ENCODE results near the gene YARS1. TPM values are rescaled to one million over a fixed set of nuclear protein-coding genes. Genes with fewer than 3 reads are reported as not detected.

Gene YARS1
- polyA plus RNA-seq, 3 donors = 38.1 to 42.7 (median 39.8) TPM

GRCh38 chr1:32770741-32771548 is 46.2 kb downstream of the YARS1 start:
- no peak overlapping the region for H3K27ac Mint-ChIP-seq

GRCh38 chr1:32770221-32770731 is 46.9 kb downstream of the YARS1 start:
- Histone ChIP-seq H3K9ac (ENCODE audit: insufficient read depth, low read length, poor library complexity, severe bottlenecking) (no peak overlapping the region), H3K9me3 (replicated peaks in 1 of 2; ENCODE audit: control insufficient read depth in 1 of 2, insufficient read depth in 1 of 2, low read length in 2 of 2) (no peaks in the 10 kb centered on the region), H3K4me3 (replicated peaks in 1 of 3; ENCODE audit: low read depth in 2 of 3, low read length in 3 of 3) (no peak overlapping the region), H3K36me3 (replicated peaks in 1 of 2; ENCODE audit: control insufficient read depth in 1 of 2, insufficient read depth in 2 of 2, low read length in 2 of 2) (peaks cover 21 to 34% of the 10 kb centered on the region in 2 donors), H3K4me2 (replicated peaks; ENCODE audit: extremely low read depth, low read length, poor library complexity, severe bottlenecking) (no peak overlapping the region), H2AFZ (ENCODE audit: insufficient read depth, low read depth, low read length, poor library complexity, severe bottlenecking) (no peak overlapping the region), H3K79me2 (ENCODE audit: insufficient read depth, low read length) (no peaks in the 10 kb centered on the region), H3K27me3 (ENCODE audit: control insufficient read depth in 2 of 2, insufficient read depth in 2 of 2, low read length in 2 of 2) (no peaks in the 10 kb centered on the region), H3K27ac (ENCODE audit: low read depth in 1 of 2, low read length in 2 of 2) (no peak overlapping the region), H3K4me1 (ENCODE audit: control insufficient read depth in 1 of 2, insufficient read depth in 2 of 2, low read length in 2 of 2) (no peaks in the 10 kb centered on the region), H4K20me1 (ENCODE audit: insufficient read depth, low read length) (no peaks in the 10 kb centered on the region)
- H3K9me3 Mint-ChIP-seq = no peaks in the 10 kb centered on the region
- H3K27ac Mint-ChIP-seq = no peak overlapping the region
- H3K36me3 Mint-ChIP-seq = peaks cover 16 to 46% of the 10 kb centered on the region in 2 donors
- no peak for TF ChIP-seq CTCF (IDR thresholded peaks at IDR 0.05)
- no peaks in the 10 kb centered on the region for H3K27me3 Mint-ChIP-seq (ENCODE audit: low read depth in 3 of 3)
- WGBS (ENCODE audit: insufficient coverage) = 96% methylated on average over 20 of the region's 25 CpGs
- peaks cover 2% of the 10 kb centered on the region for H3K4me1 Mint-ChIP-seq
- H3K4me3 Mint-ChIP-seq = no peak overlapping the region
- intact Hi-C loops (cut with micrococcal nuclease) = loop anchor here (5.0 kb wide), 2 partner anchors 58 to 253 kb away; no protein-coding TSS in a partner anchor
- no peak for DNase-seq

More at GRCh38 chr1:32770741-32771548, 46.2 kb downstream of the YARS1 start:
- TF ChIP-seq CTCF (IDR thresholded peaks at IDR 0.05) = no peak
- no peaks in the 10 kb centered on the region for H4K20me1 ChIP-seq (ENCODE audit: insufficient read depth, low read length)
- DNase-seq = no peak
- no peaks in the 10 kb centered on the region for H3K9me3 ChIP-seq (replicated peaks in 1 of 2; ENCODE audit: control insufficient read depth in 1 of 2, insufficient read depth in 1 of 2, low read length in 2 of 2)
- no peaks in the 10 kb centered on the region for H3K9me3 Mint-ChIP-seq
- H3K27me3 Mint-ChIP-seq (ENCODE audit: low read depth in 3 of 3) = no peaks in the 10 kb centered on the region
- intact Hi-C loops (cut with micrococcal nuclease) = loop anchor here (5.0 kb wide), 2 partner anchors 59 to 254 kb away; no protein-coding TSS in a partner anchor
- no peak overlapping the region for H3K4me3 ChIP-seq (replicated peaks in 1 of 3; ENCODE audit: low read depth in 2 of 3, low read length in 3 of 3)
- H3K4me3 Mint-ChIP-seq = no peak overlapping the region
- WGBS (ENCODE audit: insufficient coverage) = 89% methylated on average over 18 of the region's 18 CpGs
- H3K36me3 Mint-ChIP-seq = peaks cover 23 to 53% of the 10 kb centered on the region in 2 donors
- H2AFZ ChIP-seq (ENCODE audit: insufficient read depth, low read depth, low read length, poor library complexity, severe bottlenecking) = no peak overlapping the region
- no peak overlapping the region for H3K4me2 ChIP-seq (replicated peaks; ENCODE audit: extremely low read depth, low read length, poor library complexity, severe bottlenecking)
- no peaks in the 10 kb centered on the region for H3K79me2 ChIP-seq (ENCODE audit: insufficient read depth, low read length)
- H3K27ac ChIP-seq (ENCODE audit: low read depth in 1 of 2, low read length in 2 of 2) = no peak overlapping the region
- peaks cover 27 to 41% of the 10 kb centered on the region in 2 donors for H3K36me3 ChIP-seq (replicated peaks in 1 of 2; ENCODE audit: control insufficient read depth in 1 of 2, insufficient read depth in 2 of 2, low read length in 2 of 2)
- H3K4me1 ChIP-seq (ENCODE audit: control insufficient read depth in 1 of 2, insufficient read depth in 2 of 2, low read length in 2 of 2) = no peaks in the 10 kb centered on the region
- H3K4me1 Mint-ChIP-seq = peaks cover 2% of the 10 kb centered on the region
- no peaks in the 10 kb centered on the region for H3K27me3 ChIP-seq (ENCODE audit: control insufficient read depth in 2 of 2, insufficient read depth in 2 of 2, low read length in 2 of 2)
- H3K9ac ChIP-seq (ENCODE audit: insufficient read depth, low read length, poor library complexity, severe bottlenecking) = no peak overlapping the region

Data from CD14-positive monocyte (primary cell).